ENCODE results near the gene ID3.

The ID3 gene, protein sequence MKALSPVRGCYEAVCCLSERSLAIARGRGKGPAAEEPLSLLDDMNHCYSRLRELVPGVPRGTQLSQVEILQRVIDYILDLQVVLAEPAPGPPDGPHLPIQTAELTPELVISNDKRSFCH

DNA sequence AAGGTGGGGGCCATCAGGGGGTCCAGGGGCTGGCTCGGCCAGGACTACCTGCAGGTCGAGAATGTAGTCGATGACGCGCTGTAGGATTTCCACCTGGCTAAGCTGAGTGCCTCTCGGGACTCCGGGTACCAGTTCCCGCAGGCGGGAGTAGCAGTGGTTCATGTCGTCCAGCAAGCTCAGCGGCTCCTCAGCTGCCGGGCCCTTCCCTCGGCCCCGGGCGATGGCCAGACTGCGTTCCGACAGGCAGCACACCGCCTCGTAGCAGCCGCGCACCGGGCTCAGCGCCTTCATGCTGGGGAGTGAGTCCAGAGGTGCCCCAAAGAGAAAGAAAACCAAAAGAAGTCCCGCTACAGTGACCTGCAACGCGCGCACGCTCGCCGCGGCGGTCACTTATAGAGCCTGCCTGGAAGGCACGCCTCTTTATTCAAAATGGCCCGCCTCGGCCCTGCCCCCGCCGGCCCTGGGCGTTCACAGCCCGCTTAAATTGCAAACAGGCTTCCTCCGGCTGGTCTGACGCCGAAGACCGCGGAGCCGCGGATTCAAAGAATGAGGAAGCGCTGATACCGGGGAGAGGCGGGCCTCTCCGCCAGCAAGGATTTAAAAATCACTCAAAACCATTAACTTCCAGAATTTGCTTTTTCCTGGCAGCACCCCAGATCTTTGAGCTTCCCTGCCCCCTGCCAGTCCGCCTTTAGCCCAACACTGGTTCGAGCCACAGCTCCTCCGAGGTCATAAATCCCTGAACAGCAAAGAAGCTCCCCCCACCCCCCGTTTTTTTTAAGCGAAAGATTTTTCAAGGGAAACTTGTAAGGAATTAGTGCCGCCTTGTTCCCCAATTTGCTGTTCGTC is at the start of gene ID3:
TSS of gene ID3 (minus strand) at position 366 of the 849 bp plus-strand sequence. CDS start at position 291, 75 bp downstream.
- DNase-seq, result peak; percentile 90

GRCh38 chr1:23607944-23608343 is 48.6 kb upstream of the ID3 start:
- no peak for DNase-seq

DNA sequence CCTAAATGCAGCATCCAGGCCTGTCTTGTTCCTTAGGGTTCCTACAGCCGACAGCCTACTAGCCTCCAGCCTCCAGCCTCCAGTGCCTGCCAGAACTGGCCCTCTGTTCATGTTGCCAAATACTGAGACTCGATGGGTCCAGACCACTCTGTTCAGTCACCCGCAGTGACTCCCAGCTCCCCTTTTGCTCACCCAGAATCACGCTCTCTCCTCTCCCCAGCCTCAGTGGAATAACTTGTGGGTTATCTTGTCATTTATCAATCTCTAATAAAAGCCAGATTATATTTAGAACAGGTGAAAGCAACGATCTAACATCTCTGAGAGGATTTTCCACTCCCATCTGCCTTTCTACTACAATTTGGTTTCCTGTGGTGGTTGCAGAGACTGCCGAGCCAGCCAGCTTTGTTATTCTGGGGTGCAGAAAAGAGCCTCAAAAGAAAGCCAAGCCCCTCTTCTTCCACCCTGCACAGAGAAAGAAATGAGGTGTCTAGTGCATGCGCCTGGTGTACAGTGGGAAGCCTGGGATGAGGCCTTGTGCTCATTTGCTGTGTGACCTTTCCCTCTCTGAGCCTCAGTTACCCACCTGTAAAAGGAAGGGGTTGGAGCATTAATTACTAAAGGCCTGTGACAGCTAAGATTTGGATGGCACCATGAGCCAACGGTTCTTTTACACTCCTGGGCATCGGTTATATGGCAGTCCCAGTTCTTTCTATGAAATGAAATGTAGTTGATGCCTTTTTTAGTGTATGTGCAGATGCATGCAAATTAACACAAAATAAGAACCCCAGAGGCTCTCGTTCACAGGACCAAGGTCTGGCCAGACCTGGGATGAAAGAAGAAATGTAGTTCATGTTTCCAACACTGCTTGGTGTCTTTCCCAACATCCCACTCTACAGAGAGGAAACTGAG is 42.9 kb upstream of the ID3 start:
- no peak for DNase-seq

DNA sequence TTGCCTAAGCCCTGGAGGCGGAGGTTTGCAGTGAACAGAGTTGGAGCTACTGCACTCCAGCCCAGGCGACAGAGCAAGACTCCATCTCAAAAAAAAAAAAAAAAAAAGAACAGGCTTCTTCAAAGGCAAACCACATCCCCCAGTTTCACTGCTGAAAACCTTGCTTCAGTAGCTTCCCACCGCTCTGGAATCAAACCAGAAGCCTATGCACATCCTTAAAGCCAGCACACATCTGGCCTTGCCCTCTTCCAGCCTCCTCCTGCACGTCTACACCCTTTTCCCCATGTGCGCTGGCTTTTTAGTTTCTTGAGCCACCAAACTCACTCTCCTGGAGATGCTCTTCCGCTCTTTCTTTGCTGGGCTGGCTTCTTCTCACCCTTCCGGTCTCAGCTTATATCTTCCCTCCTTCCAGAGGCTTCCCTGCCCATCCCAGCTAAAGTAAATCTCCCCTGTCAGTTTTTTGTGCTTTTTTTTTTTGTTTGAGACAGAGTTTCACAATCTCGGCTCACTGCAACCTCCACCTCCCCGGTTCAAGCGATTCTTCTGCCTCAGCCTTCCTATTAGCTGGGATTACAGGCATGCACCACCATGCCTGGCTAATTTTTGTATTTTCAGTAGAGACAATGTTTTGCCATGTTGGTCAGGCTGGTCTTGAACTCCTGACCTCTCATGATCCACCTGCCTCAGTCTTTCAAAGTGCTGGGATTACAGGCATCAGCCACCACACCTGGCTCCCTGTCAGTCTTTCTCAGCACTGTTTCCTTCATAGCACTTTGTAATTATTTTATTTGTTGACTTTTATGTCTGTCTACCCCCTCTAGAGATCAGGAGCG is 42.0 kb upstream of the ID3 start:
- DNase-seq, result no peak

- no peak for DNase-seq
Measured at GRCh38 chr1:23600283-23600682, 41.0 kb upstream of the ID3 start.

DNA sequence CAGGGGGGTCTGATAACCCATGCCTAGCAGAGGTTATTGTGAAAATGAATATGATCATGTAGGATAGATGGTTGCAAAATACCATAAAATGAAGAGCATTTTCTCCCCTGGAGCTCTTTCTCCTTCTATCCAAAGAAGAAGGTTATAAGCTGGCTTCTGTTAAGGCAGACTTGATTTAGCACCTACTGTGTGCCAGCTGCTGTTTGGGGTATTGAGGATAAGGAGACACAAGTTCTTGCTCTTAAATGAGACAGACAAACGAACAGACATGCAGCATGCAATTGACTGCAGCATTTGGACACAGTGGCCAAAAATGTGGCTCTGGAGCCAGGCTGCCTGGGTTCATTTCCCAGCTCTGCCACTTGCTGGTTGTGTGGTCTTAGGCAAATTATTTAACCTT is 39.8 kb upstream of the ID3 start:
- no peak for DNase-seq

DNA sequence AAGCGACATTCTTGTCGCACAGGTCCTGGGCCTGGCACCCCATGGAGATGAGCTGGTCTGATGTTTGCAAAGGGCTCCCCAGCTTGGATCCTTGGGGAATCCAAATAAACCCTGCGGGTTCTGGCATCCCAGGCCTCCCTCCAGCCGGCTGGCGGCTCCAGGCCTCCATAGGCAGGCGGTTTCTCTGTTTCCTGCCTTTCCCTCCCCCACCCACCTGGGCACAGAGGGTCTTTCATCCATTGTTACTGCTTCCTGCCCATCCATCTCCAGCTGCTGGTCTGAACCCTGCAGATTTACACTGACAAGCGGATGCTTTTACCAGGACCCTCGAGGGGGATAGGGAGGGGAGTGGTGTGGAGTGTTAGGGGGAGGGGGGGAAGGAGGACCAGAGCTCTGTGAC is 39.1 kb upstream of the ID3 start:
- DNase-seq, result peak; percentile 43

GRCh38 chr1:23597635-23598388 is 38.5 kb upstream of the ID3 start:
- DNase-seq, result peak; percentile 71

GRCh38 chr1:23596382-23597358 is 37.4 kb upstream of the ID3 start:
- DNase-seq, result no peak

DNA sequence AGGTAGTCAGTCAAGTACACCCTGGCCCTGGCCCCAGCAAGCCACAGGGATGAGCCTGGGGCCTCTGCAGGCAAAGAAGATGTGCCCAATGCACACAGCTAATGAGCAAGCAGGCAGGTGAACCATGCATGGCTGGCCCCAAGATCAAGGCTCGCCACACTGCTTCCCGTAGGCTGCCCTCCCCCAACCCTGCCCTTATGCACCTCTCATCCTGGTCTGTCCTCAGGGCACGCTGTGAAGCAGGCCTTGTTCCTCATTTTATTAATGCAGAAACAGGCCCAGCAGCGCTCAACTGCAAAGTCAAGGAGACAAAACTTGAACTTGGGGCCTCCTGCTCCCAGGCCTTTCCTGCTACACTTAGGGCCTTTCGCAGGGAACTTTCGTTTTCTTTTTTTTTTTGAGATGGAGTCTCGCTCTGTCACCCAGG is 35.6 kb upstream of the ID3 start:
- DNase-seq, result no peak

DNA sequence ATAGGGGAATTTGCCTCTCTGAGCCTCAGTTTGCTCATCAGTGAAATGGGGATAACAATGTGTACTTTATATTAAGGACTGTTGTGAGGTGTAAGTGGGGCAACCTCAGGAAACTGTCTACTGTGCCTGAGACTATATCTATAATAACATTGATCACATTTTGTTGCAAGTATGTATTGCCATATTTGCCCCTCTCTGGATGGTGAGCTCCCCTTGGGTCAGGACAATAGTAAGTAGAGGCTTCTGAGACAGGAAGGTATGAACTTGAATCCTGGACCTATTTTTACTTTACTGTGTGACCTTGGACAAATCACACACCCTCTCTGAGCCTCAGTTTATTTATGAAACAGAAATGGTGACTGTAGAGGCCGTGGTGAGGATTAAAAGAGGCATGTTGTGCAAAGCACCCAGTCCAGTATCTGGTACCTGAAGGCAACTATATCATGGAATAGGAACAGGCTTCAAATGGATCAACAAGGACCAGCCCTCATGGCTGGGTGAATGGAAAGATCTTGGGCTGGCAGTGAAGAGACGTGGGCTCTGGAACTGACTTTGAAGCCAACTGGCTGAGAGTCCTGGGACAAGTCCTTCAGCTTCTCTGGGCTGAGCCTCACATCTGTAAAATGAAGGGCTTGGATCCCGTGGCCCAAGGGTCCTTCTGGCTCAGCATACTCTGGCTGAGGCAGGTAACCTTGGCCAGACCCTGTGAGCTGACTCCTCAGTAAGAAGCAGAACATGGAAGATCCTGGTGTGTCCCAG is 35.0 kb upstream of the ID3 start:
- DNase-seq, result no peak

DNA sequence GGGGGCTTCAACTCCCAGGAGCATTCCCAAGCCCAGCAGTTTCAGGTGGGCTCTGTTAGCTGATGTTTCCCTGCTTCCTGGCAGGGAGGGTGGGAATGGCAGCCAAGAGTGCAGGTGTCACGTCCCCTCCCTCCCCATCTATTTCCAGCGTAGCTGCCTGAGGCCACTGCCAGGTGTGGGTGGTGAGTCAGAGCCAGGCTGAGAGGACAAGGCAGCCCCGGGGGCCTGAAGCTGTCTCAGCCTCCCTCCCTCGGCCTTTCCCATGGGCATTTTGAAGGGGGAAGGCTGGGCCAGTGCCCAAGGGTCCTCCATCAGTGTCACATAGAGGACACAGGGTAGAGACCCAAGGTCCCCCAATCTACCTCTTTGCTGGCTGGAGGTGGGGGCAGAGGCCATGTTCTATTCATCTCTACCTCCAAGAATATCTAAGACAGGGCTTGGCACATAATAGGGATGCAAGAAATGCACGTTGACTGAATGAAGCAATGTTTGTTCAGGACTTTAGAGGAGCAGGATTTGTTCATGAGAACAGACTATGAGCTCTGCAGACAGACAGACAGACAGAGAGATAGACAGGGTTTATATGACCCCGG is 34.4 kb upstream of the ID3 start:
- DNase-seq, result peak; percentile 69

GRCh38 chr1:23593042-23593521 is 33.8 kb upstream of the ID3 start:
- DNase-seq, result peak; percentile 84

GRCh38 chr1:23592209-23592892 is 33.0 kb upstream of the ID3 start:
- peak; percentile 93 for DNase-seq

- DNase-seq, result peak; percentile 85
Measured at GRCh38 chr1:23591460-23592208, 32.3 kb upstream of the ID3 start.

DNA sequence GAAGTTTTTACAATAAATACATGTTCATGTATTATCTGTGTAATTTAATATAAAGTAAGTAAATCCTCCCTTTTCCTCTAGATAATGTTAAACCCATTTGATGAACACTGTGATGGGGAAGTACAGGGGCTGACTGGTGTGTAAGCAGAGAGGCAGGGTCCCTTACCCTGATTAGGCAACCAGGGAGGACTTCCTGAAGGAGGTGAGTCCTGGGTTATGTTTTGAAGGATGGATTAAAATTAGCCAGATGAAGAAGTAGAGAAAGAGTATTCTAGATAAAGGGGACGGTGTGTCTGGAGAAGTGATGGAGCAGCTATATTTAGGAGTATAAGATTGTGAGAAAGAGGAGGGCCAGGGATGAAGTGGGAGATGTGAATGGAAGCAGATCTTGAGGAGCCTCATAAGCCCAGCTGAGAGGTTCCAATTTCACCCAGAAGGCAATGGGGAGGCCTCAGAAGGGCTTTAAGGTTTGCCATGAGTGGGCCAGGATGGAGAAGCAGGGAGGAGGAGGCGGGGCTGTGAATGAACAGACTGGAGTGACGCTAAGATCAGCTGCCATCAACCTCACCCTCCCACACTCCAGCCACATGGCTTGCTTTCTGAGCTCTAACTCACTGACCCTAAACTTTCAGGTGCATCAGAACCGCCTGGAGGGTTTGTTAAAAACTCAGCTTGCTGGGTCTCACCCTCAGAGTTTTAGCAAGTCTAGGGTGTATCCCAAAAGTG is 30.9 kb upstream of the ID3 start:
- peak; percentile 18 for DNase-seq

DNA sequence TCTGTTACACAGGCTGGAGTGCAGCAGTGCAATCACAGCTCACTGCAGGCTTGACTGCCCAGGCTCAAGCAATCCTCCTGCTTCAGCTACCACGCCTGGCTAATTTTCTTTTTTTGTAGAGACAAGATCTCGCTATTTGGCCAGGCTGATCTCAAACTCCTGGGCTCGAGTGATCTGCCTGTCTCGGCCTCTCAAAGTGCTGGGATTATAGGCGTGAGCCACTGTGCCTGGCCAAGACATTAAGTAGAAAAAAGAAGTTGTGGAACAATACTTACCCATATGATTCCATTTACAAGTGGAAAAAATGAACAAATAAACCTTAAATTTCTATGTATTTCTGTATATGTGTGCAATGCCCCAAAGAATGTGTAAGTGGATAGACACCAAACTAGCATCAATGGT is 30.3 kb upstream of the ID3 start:
- DNase-seq, result no peak

Data from NCI-H2171 treated with DMSO at 0.1 percent for 48 hours (cell line).